KOPT-K1 (cell line): ENCODE data around the gene SLC7A4.

Experiments used
- H3K27ac ChIP-seq: fragments of 200-600 bp; sonication (generic); 2 replicates; pipeline ENCODE4 v1.5.1; 2016; ENCODE audit warnings: antibody characterized with exemption, mild to moderate bottlenecking, low read depth, low read length; ENCODE audit not compliant: poor library complexity, severe bottlenecking
- H3K36me3 ChIP-seq: fragments of 200-600 bp; sonication (generic); 2 replicates; pipeline ENCODE4 v1.5.1; 2017; ENCODE audit warnings: antibody characterized with exemption, mild to moderate bottlenecking, low read length, moderate library complexity; ENCODE audit not compliant: insufficient read depth
- H3K9me3 ChIP-seq: fragments of 200-600 bp; sonication (generic); 2 replicates; pipeline ENCODE4 v1.5.1; 2017; ENCODE audit warnings: antibody characterized with exemption, low read length, mild to moderate bottlenecking; ENCODE audit not compliant: insufficient read depth, poor library complexity, severe bottlenecking

Gene SLC7A4

GRCh38 chr22:21001601-21002325, 30.6 kb downstream of the SLC7A4 start, which contains the start of gene THAP7:
TSS of gene THAP7 (minus strand) at chr22:21002118. CDS start at chr22:21001911, 207 bp downstream.
- Histone ChIP-seq H3K27ac (peak within 1 kb of the TSS; percentile 91), H3K9me3 (no peaks in the 10 kb centered on the region), H3K36me3 (peaks cover 39% of the 10 kb centered on the region)

GRCh38 chr22:21000987-21001600, 31.3 kb downstream of the SLC7A4 start:
- H3K9me3 ChIP-seq: no peaks in the 10 kb centered on the region
- peak overlapping the region; percentile 91 for H3K27ac ChIP-seq
- H3K36me3 ChIP-seq: peaks cover 46% of the 10 kb centered on the region

GRCh38 chr22:21000207-21000986, 32.0 kb downstream of the SLC7A4 start:
- H3K27ac ChIP-seq: peak overlapping the region; percentile 91
- H3K36me3 ChIP-seq: peaks cover 52% of the 10 kb centered on the region
- no peaks in the 10 kb centered on the region for H3K9me3 ChIP-seq

- Histone ChIP-seq H3K27ac (peak overlapping the region; percentile 91), H3K9me3 (no peaks in the 10 kb centered on the region), H3K36me3 (peaks cover 52% of the 10 kb centered on the region)
Measured at GRCh38 chr22:20999350-21000206, 32.8 kb downstream of the SLC7A4 start.

GRCh38 chr22:20998411-20999336, 33.7 kb downstream of the SLC7A4 start:
- Histone ChIP-seq H3K27ac (no peak overlapping the region), H3K36me3 (peaks cover 52% of the 10 kb centered on the region)

GRCh38 chr22:20997536-20998257, 34.7 kb downstream of the SLC7A4 start:
- H3K27ac ChIP-seq: no peak overlapping the region
- no peaks in the 10 kb centered on the region for H3K9me3 ChIP-seq
- peaks cover 59% of the 10 kb centered on the region for H3K36me3 ChIP-seq

More at GRCh38 chr22:20998411-20999336, 33.7 kb downstream of the SLC7A4 start:
- H3K9me3 ChIP-seq: no peaks in the 10 kb centered on the region

- peaks cover 67% of the 10 kb centered on the region for H3K36me3 ChIP-seq
- no peaks in the 10 kb centered on the region for H3K9me3 ChIP-seq
- H3K27ac ChIP-seq: no peak overlapping the region
Measured at GRCh38 chr22:20996598-20997535, 35.5 kb downstream of the SLC7A4 start.

GRCh38 chr22:20996031-20996410, 36.3 kb downstream of the SLC7A4 start:
- Histone ChIP-seq H3K9me3 (no peaks in the 10 kb centered on the region), H3K27ac (no peak overlapping the region), H3K36me3 (peaks cover 76% of the 10 kb centered on the region)

GRCh38 chr22:20995329-20996030, 36.9 kb downstream of the SLC7A4 start:
- Histone ChIP-seq H3K36me3 (peaks cover 79% of the 10 kb centered on the region), H3K9me3 (no peaks in the 10 kb centered on the region), H3K27ac (no peak overlapping the region)

GRCh38 chr22:20994902-20995241, 37.5 kb downstream of the SLC7A4 start:
- Histone ChIP-seq H3K27ac (no peak overlapping the region), H3K36me3 (peaks cover 74% of the 10 kb centered on the region), H3K9me3 (no peaks in the 10 kb centered on the region)

- Histone ChIP-seq H3K9me3 (no peaks in the 10 kb centered on the region), H3K27ac (no peak overlapping the region), H3K36me3 (peaks cover 69% of the 10 kb centered on the region)
Measured at GRCh38 chr22:20994128-20994901, 38.0 kb downstream of the SLC7A4 start.
